ENCODE measurements around the gene DNM3.

The DNM3 gene

DNA sequence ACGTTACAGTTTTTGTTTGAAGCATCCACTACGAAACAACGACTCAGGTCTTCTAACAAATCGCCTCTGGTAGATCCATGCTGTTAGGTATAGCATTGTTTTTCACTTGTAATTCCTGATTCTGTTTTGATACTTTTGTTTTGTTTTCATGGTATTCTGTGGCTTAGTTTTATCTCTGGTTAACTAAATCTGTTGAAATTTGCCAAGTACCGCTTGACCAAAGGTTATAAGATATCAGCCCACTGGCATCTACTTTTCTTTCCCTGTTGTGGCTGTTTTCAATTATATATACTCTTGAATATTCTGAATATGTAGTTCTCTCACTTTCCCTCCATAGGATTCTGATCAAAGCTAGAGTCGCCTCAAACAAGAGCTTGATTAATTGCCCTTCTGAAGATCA lies 304.4 kb downstream of the DNM3 start:
- peak; percentile 7 for DNase-seq

DNA sequence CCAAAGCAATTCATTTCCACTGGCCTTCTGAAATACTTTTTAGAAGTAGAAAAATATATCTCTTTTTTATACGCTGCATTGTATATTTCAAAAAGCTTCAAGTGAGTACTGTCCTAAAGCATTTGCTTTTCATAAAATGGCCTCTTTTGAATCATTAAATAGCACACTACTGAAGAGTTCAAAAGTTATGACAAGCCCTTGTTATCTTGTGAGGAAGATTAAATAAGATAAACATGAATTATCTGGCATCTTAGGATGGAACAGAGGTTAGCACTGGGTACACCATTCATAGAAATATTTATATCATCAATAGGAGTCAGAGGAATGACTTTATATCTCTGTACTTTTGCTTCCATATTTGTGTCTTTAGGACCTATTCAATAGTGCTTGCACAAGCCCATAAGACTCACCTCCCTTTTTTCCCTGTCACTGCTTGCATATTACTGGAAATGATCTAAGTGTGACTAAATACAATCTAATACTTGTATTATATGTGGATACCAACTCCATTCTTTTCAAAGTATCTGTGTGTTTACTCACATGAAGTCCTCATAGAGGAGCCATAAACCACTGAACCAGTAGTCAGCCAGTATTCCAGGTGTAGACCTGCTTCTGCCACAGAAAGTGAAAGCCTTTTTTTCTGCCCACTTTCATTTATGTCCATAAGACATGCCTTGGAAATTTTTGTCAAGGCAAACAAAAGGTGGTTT lies 305.0 kb downstream of the DNM3 start:
- no peak for DNase-seq

DNA sequence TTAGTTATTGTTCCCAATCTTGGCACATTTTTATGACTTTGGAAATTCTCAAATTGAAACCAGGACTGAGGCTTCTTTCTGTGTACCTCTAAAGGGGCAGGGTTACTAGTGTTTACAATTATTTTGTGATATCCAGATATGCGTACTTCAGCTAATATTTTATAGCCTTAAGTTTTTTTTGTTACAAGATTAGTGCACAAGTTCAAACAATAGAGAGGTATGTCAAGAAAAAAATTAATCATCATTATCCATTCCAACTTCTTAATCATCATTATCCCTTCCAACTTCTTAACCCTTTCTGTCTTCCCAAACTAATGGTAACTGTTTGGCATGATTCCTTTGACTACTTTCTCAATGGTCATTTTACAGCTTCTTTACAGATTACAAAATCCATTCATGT lies 306.2 kb downstream of the DNM3 start:
- DNase-seq, result no peak

DNA sequence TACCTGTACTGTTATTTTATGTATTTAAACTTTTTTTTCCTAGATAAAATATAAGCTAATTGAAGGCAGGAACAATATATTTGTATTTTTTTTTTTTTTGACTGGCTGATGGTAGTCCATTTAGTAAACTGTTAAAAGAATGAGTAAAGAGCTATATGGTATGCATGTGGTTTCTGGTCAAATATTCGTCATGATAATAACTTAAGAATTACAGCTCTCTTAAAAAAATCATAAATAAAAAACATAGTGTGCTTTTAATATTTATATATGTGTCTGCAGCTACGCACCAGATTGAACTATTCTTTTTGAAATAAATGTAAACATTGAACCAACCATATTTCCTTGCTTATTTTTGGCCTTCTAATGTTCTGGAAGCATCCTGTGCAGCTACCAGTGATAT lies 306.9 kb downstream of the DNM3 start:
- no peak for DNase-seq

DNA sequence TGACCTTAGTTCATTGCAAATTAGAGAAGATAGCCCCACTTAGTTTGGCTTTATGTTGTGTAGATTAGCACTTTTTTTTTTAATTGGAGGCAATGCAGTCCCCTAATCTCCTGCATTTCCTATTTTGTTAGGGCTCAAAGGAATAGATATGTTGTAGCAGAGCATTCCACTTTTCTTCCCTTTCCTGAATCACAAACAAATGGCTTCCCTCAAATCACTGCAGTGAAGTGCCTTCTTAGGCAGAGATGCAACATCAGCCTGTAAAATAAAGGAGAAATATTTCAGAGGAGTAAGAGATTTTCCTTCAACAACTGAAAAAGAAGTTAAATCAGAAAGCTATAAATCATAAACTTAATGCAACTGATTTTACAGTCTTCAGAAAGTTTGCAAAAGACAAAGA lies 307.4 kb downstream of the DNM3 start:
- no peak for DNase-seq

DNA sequence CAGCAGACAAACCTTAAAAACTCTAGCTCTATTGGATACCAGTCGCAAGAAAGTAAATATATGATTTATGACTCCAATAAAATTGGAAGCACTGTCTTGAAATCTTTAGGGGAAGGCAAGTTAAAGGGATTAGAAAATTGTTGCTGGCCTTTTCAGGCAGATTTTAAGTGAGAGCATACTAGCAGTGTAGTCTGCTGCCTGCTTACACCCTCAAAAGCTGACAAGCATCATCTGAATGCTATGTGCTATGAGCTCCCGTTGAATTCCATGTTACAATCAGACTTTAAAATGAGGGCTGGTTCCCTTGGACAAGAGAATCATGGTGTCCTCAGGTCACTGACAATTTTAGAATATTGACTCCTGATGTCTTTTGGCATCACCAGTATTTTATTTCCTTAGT lies 308.0 kb downstream of the DNM3 start:
- DNase-seq, result no peak

DNA sequence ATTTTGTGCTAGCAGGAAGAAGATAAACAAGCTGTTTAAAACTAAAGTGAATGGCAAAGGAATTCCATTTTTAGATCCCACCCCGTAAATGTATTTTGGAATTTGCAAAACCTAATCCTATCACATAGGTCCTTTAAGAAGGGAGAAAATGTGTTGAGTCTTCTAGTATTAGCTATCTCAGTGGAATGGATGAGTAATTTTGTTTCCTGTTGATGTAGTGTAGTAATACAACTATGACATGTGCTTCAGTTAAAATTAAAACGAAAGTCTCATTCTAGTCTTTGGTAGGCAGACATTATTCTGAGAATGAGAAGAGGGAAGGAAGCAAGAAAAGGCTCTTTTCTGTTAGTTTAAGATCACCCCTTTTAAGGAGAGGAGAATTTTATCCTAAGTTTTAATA lies 313.3 kb downstream of the DNM3 start:
- DNase-seq, result no peak

DNA sequence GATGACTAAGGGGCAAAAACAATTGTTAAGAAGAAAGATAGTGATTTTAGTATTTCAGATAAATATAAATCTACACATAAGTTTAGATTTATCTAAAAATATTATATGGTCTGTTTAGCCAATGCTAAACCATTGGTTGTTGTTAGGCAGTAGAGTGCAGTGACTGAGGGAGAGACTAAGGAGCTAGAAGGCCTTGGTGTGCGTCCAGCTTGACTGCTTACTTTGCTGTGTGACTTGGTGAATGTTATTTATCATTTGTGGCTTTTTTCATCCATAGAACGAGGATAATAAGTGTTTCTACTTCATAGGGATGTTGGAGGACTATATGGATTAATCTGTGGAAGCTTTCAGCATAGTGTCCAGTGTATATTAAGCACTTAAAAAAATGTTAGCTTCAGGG lies 314.5 kb downstream of the DNM3 start:
- no peak for DNase-seq

DNA sequence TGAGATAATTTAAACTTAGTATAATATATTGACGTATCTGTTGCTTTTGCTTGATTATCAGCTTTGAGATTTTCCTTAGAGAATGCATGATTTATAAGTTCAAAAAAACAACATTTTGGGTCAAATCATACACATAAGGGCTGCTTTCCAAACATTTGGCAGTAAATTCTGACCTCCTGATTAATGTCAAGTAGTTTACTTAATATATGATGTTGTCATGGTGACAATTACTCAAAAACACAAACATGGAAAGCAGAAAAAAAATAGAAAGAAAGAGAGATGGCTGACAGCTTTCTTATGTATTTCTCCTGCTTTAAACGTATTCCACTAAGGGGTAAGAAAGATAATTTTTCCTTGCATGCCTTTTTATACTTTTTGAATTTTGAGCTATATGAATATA lies 320.9 kb downstream of the DNM3 start:
- no peak for DNase-seq

DNA sequence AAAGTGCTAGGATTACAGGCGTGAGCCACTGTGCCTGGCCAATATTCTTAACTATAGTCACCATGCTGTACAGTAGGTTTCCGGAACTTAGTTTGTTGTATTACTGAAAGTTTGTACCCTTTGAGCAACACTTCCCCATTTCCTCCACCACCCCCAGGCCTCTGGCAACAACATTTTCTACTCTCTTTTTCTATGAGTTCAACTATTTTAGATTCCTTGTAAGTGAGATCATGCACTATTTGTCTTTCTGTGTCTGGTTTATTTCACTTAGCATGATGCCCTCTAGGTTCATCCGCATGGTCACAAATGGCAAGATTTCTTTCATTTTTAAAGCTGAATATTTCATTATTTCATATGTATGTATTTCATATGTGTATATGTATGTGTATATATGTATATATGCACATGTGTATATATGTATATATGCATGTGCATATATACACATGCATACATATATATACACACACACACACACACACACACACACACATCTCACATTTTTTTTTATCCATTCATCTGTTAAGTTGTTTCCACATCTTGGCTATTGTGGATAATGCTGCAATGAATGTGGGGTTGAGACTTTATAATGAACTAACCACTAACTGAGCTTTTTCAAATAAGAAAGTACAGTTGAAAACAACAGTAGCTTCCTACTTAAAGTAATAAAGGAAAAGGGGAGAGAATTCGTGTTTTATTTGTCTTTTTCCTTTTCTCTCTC lies 322.4 kb downstream of the DNM3 start:
- DNase-seq, result no peak

DNA sequence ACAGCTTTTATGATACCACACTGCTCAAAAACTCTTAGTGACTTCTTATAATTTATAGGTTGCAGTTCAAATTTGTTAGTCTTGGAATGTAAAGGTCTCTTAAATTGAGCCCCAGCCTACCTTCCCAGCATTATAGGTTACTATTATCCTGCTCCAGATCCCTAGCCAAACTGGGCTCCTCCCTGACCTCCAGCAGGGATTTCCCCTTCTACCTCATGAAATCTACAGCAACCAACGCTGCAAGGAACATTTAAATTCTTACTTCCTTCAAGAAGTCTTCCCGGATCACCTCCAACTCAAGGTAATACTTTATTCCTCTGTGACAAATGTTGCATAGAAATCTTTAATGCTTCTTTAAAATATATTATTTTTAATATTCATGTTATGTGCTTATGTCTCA lies 324.1 kb downstream of the DNM3 start:
- no peak for DNase-seq

DNA sequence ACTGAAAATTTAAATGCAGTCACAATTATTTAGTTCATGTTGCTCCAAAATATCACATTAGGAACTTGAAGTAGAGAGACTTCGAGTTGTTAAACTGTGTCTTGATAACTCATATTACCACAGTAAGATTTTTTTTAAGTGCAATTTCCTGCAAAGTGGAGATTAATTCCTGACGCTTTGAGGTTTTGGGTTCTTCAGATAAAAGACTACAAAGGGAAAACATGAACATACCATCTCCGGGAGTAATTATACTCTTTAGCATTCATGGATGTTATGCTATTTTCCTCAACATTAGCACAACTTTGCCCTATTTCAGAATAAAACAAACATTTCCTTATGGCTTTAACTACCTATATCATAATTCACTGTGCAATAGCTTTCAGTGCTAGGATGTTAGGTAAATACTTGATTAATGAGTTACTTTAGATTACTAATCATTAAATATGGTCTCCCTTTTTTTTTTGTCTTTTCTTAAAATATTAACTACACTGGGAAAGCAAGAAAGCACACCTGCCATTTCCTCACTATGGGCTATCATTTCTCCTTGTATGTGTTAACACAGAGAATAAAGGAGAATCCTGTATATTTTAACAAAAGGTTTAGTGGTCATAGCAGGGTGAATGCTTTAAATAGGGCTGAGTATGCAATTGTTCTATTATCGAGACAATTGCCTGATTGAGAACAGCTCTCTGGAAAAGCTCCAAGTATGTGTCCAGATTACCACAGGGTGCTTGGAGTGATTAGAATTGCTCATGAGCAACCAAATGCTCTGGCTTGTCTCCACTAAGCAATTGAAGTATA lies 326.7 kb downstream of the DNM3 start:
- no peak for DNase-seq

DNA sequence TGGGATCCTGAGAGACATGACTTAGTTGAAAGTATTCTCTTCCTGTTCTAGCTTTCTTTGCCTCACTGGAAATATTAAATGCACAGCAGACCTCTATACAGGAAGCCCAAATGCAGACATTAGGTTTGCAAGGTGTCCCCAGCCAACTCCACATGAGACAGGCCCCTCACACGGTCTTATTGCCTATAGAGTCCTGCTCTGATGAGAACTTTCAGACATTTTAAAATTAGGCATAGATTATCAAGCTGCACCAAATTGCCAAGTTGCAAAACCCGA lies 327.2 kb downstream of the DNM3 start:
- DNase-seq, result no peak

DNA sequence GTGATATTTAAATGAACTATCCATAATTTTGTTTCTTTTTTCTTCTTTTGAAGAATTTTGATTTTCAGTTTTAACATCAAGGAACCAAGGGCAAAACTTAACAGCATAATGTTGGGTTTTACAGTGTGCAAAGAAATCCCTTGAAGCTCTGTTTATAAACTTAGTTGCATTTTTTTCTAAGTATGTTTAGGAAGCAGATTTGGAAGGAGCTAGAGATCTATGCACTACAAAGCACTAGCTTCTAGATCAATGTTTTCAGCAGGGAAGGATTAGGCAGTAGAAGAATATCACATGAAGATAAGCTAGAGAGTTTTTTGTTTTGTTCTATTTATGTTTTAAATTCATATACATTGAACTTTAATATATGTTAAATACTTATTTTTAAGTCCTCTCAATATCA lies 328.5 kb downstream of the DNM3 start:
- no peak for DNase-seq

DNA sequence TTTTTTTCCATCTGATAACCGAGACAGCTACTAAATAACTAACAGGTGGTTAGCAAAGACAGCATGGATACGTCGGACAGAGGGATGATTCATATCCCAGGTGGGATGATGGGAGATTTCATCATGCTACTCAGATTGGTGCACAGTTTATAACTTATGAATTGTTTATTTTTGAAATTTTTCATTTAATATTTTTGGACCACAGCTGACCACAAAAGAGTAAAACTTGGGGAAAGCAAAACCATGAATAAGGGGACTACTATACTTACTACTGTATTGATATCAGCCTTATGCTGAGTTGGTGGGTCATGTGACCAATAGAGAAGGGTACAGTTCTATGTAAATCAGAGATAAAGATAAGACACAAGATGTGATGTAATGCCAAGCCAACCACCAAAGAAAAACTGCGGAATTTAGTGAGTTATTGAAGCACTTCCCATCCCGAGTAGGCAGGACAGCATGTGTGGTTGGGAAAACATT lies 331.1 kb downstream of the DNM3 start:
- no peak for DNase-seq

DNA sequence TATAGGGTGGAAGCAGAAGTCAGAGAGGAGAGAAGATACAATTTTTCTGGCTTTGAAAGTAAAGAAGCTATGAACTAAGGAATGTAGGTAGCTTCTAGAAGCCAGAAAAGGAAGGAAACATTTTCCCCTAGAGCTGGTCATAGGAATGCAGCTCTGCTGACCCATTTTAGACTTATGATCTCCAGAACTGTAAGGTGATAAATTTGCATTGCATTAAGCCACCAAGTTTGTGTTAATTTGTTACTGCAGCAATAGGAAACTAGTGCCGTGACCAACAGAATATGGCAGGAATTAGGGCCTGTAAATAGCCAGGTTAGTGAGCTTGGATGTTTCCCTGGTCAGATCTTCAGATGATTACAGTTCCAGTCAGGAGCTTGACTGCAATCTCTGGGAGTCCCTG lies 334.9 kb downstream of the DNM3 start:
- no peak for DNase-seq

DNA sequence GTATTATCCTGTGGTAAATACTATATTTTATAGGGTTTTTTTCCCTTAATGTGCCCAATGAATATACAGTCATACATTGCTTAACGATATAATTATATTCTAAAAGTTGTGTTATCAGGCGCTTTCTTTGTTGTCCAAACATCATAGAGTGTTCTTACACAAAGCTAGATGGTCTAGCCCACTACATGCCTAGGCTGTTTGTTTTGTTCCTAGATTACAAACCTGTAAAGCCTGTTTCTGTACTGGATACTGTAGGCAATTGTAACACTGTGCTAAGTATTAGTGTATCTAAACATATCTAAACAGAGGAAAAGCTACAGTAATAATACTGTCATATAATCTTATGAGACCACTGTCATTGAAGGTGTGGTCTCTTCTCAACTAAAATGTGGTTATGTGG lies 336.6 kb downstream of the DNM3 start:
- no peak for DNase-seq

DNA sequence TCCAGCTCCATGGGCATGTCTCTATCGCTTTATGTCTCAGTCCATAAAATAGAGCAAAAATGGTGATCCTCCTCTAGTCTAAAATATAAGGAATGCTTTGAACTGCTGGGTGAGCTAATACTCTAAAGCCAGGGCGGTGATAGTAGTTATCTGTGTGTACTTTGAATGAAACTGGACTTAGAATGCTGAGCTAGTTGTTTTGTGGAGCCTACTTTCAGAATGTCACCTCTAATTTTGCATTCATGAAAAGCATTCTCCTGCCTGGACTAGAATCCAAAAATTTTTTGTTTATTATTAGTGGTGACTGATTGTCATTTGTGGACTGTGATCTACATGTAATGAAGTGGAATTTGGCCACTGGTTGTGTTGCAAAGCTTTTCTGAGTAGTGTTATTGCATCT lies 337.6 kb downstream of the DNM3 start:
- DNase-seq, result no peak

DNA sequence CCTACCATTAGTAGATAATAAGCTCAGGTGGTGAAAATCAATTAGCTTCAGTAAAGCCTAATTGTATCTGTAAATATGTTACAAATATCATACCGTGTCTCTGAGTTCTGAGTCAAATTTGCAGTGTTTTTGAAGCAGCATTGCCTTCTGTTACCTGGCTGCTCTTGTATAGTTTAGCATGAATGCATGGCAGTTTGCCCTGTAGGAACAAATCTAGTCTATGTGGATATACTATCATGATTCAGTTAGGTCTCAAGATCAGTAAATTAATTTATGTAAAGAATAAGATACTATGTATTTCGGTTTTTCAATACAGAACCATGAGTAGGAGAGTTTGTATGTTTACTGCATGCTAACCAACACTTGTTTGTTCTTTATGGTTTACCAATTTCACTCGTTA lies 338.6 kb downstream of the DNM3 start:
- DNase-seq, result no peak

DNA sequence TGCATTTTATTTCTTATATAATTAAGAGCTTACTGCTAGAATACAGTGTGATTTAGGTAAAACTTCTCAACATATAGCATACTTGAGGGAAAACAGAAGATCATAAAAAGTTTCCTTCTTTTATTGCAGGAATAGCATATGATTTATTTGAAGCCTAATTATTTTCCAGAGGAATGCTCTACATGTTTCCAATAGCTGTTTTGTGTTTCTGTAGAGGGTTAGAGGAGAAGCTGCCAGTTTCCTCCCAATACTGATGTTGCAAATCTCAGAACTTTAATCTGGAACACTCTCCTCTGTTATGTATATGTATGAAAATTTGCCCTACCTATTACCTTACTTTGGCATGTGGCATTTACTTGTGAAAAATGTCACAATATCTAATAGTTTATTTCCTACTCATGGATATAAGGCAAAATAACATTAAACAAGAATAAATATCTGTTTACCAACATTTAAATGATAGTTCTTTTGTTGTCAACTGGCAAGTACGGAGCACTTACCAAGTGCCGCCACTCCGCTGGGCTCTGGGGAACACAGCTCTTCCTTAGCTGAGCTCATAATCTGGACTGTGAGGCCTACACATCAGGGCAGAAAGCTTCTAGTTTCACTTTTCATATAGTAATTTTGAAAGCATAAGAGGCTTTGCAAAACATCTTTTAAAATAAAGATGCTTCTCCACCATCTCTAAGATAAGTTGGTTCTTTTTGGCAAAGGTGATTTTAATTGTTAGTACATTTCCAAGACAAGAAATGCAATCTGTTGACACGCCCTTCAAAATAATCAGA lies 339.4 kb downstream of the DNM3 start:
- DNase-seq, result no peak

DNA sequence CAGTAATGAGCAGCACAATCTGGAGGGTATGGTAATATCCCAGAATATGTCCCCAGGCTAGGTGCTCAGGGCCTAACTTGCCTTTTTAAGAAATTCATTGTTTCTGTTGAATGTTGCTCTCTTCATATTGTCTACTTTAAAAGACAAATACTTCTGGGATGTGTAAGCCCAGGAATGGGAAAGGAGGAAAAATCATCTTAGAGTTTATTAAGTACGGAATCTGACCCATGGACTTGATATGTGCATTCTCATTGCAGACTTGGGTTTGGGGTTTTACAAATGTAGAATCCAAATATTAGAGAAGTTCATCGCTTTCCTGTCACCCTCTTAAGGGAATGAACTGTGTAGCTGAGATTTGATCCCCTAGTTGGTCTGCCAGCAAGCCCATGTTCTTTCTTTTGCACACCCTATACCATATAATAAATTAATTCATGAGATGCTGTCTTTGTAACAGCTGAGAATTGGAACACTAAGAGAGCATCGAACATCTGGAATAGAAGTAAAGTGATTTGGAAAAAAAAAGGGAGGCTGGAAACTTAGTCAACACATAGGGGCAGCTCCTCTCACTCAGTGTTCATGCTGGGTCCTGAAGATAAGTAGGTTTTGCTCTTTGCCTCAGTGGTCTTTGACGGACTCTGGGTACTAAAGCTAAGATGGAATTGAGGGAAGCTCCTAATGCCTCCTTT lies 343.4 kb downstream of the DNM3 start:
- DNase-seq, result no peak

DNA sequence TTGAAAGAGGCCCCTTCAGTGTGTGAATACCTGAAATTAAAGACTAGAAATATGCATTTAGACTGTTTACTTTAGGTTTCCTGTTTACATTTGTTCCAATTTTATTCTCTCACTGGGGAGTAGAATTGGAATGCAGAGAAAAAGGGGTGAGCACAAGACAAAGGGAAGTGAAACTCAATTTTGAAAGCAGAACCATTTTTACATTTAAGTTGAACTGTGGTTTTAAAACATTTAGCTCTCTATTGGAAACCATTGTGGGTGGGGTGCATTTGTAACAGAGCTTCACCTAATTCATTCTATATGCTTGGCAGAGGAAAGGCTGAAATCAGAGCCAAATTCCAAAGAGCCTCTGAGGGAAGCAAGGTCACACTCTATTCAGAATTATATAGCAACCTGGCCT lies 343.9 kb downstream of the DNM3 start:
- no peak for DNase-seq

DNA sequence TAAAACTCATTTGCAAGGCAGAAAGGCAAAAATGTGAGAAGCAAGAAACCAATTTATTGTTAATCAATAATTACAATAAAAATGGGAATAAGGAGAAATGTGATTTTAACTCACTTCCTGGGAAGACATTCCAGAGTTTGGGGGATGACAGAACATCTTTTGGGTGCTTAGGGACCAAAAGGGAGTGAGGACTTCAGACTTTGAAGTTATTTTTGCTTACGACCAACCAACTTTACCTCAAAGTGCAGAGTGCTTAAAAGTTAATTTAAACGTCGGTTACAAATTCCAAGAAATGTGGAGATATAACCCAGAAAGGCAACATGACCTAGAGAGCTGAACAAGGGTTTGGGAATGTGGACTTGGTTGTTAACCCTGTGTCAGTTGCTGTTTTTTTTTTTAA lies 344.7 kb downstream of the DNM3 start:
- DNase-seq, result no peak

Measured in retina (tissue), 1 donor.